Smooth muscle cell (in vitro differentiated cells): ENCODE measurements around the gene PRKAB2. TPM values are rescaled to one million over a fixed set of nuclear protein-coding genes. Genes with fewer than 3 reads are reported as not detected.
"Not testable (repeated sequence)": the region's sequence is repeated elsewhere in the genome, so short reads cannot be mapped to it uniquely, and the experiment has no call there.

Source experiments
- DNase-seq: peaks from one replicate; lab custom pipeline; 2025; ENCODE audit not compliant: unreplicated experiment; lab: John Stamatoyannopoulos, UW
- H2AFZ ChIP-seq: fragments of 200-600 bp; sonication (generic); 2 replicates; pipeline ENCODE4 v1.6.0; 2016; ENCODE audit warnings: antibody characterized with exemption, low read depth, mild to moderate bottlenecking
- H3F3A ChIP-seq: fragments of 200-600 bp; sonication (generic); 2 replicates; pipeline ENCODE4 v1.6.0; 2017; ENCODE audit warnings: antibody characterized with exemption, low read depth
- H3K27ac ChIP-seq: fragments of 200-600 bp; sonication (generic); 2 replicates; pipeline ENCODE4 v1.5.1; 2016; ENCODE audit warnings: low read depth, mild to moderate bottlenecking
- H3K27me3 ChIP-seq: fragments of 200-600 bp; sonication (generic); 2 replicates; pipeline ENCODE4 v1.6.1; 2016; ENCODE audit warnings: low read depth, mild to moderate bottlenecking
- H3K36me3 ChIP-seq: fragments of 200-600 bp; sonication (generic); 2 replicates; pipeline ENCODE4 v1.5.1; 2016; ENCODE audit warnings: low read depth
- H3K4me1 ChIP-seq: fragments of 200-600 bp; sonication (generic); 2 replicates; pipeline ENCODE4 v1.5.1; 2016; ENCODE audit warnings: low read depth
- H3K4me2 ChIP-seq: fragments of 200-600 bp; sonication (generic); 2 replicates; pipeline ENCODE4 v1.6.0; 2016; ENCODE audit warnings: mild to moderate bottlenecking
- H3K4me3 ChIP-seq: fragments of 200-600 bp; sonication (generic); 2 replicates; pipeline ENCODE4 v1.5.1; 2016; ENCODE audit warnings: mild to moderate bottlenecking
- H3K79me2 ChIP-seq: fragments of 200-600 bp; sonication (generic); 2 replicates; pipeline ENCODE4 v1.6.0; 2016; ENCODE audit warnings: low read depth, mild to moderate bottlenecking
- H3K9ac ChIP-seq: fragments of 200-600 bp; sonication (generic); 2 replicates; pipeline ENCODE4 v1.6.0; 2016; ENCODE audit warnings: low read depth
- H3K9me3 ChIP-seq: fragments of 200-600 bp; sonication (generic); replicated peaks from 2 replicates; pipeline ENCODE4 v1.5.1; 2016; ENCODE audit warnings: low read depth
- H4K20me1 ChIP-seq: fragments of 200-600 bp; sonication (generic); 2 replicates; pipeline ENCODE4 v1.6.0; 2016; ENCODE audit warnings: low read depth
- WGBS: methylation state at CpG from one replicate; pipeline ENCODE4 v1.1.7; 2016; ENCODE audit warnings: low lambda C conversion rate; 5-methylcytosine and 5-hydroxymethylcytosine counted together
- polyA plus RNA-seq: library from polyadenylated mRNA; unstranded; fragments of >200 nt; fragmentation: Nextera tagmentation; extraction: Ambion mirVana; gene quantifications from 2 replicates; pipeline ENCODE4 v1.2.1, GENCODE V29; 2016
- total RNA-seq: library from RNA; depleted of rRNA; stranded (reverse); fragments of >200 nt; gene quantifications from 2 replicates; pipeline ENCODE4 v1.2.3, GENCODE V29; 2014
- TF ChIP-seq, protein P1 (sequence below): fragments of 200-600 bp; sonication (generic); IDR thresholded peaks from 2 replicates; pipeline ENCODE4 v1.5.1; 2017; ENCODE audit warnings: borderline replicate concordance, mild to moderate bottlenecking, antibody characterized with exemption; ENCODE audit not compliant: insufficient read depth, poor library complexity, severe bottlenecking

PRKAB2 gene
- total and polyA plus RNA-seq, 2 experiments from 2014 or later: 22.9 to 50.8 TPM

DNA sequence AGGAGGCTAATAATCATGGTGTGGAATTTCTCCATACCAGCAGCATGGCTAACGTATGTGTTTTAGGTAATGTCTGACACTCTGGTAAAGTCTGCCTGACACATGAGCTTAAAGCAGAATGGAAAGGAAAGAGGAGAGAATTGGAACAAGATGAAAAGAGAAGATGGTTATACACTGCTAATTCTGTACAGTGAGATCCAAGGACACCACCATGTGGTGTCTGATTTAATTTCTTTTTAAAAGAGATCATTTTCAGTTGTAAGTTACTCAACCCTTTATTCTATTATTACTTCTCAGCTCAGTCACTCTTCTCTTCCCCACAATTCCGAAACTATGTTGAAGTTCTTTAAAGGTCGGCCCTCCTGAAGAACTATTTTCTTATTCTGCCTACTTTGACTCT, 15.6 kb downstream of the PRKAB2 start:
- Histone ChIP-seq H3K79me2 (no peaks in the 10 kb centered on the region), H4K20me1 (peaks cover 4% of the 10 kb centered on the region), H2AFZ (no peak overlapping the region), H3K9ac (no peak overlapping the region), H3K4me1 (no peaks in the 10 kb centered on the region), H3K4me3 (no peak overlapping the region), H3K36me3 (peaks cover 36% of the 10 kb centered on the region), H3F3A (no peaks in the 10 kb centered on the region), H3K27me3 (no peaks in the 10 kb centered on the region), H3K9me3 (no peaks in the 10 kb centered on the region), H3K27ac (no peak overlapping the region), H3K4me2 (no peak overlapping the region)
- DNase-seq: no peak
- WGBS: 99% methylated on average over 3 of the region's 3 CpGs
- TF ChIP-seq, protein P1, sequence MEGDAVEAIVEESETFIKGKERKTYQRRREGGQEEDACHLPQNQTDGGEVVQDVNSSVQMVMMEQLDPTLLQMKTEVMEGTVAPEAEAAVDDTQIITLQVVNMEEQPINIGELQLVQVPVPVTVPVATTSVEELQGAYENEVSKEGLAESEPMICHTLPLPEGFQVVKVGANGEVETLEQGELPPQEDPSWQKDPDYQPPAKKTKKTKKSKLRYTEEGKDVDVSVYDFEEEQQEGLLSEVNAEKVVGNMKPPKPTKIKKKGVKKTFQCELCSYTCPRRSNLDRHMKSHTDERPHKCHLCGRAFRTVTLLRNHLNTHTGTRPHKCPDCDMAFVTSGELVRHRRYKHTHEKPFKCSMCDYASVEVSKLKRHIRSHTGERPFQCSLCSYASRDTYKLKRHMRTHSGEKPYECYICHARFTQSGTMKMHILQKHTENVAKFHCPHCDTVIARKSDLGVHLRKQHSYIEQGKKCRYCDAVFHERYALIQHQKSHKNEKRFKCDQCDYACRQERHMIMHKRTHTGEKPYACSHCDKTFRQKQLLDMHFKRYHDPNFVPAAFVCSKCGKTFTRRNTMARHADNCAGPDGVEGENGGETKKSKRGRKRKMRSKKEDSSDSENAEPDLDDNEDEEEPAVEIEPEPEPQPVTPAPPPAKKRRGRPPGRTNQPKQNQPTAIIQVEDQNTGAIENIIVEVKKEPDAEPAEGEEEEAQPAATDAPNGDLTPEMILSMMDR: no peak

DNA sequence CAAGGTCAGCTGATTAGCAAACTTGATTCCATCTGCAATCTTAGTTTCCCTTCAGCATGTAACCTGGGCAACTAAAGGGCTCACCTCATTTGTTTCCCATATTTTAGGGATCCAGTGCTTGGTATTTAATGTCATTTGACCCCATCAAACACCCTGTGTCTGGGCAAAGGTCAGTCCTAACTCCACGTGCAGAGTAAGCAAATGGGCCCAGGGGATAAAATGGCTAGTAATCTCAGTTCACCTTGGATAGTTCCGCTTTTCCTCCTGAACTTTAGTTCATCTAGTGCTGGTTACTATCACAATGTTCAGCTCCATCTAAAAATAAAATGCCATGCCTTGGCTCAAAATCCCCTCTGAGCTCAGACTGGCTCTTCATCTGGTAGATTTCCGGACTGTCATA, 19.5 kb downstream of the PRKAB2 start:
- no peak overlapping the region for H2AFZ ChIP-seq
- TF ChIP-seq, protein P1: no peak
- no peaks in the 10 kb centered on the region for H3K79me2 ChIP-seq
- no peak for DNase-seq
- H3F3A ChIP-seq: no peaks in the 10 kb centered on the region
- H3K4me3 ChIP-seq: no peak overlapping the region
- no peak overlapping the region for H3K9ac ChIP-seq
- peaks cover 4% of the 10 kb centered on the region for H4K20me1 ChIP-seq
- no peaks in the 10 kb centered on the region for H3K27me3 ChIP-seq
- 88% methylated on average over 3 of the region's 3 CpGs for WGBS
- H3K9me3 ChIP-seq: no peaks in the 10 kb centered on the region
- H3K4me2 ChIP-seq: no peak overlapping the region
- peaks cover 16% of the 10 kb centered on the region for H3K36me3 ChIP-seq
- H3K4me1 ChIP-seq: no peaks in the 10 kb centered on the region
- no peak overlapping the region for H3K27ac ChIP-seq

DNA sequence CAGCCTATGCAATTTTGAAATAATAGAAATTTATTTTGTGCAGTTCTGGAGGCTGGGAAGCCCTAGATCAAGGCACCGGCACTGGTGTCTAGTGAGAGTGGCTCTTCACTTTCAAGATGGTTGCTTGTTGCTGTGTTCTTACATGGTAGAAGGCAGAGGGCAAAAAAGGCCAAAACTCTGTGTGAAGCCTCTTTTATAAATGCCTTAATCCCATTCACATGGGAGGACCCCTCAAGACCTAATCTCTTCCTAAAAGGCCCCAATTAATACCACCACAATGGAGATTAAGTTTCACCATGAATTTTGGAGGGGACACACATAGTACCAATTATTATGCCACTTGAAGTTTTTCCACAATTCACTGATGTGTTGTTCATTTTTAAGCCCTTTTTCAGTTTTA, 21.0 kb downstream of the PRKAB2 start:
- Histone ChIP-seq H4K20me1 (no peaks in the 10 kb centered on the region), H3K4me2 (no peak overlapping the region), H3K9me3 (no peaks in the 10 kb centered on the region), H3K4me3 (no peak overlapping the region), H3K4me1 (no peaks in the 10 kb centered on the region), H3F3A (no peaks in the 10 kb centered on the region), H3K9ac (no peak overlapping the region), H3K79me2 (no peaks in the 10 kb centered on the region), H2AFZ (no peak overlapping the region), H3K36me3 (peaks cover 6% of the 10 kb centered on the region), H3K27me3 (no peaks in the 10 kb centered on the region), H3K27ac (no peak overlapping the region)
- TF ChIP-seq, protein P1: no peak
- 100% methylated on average over 1 of the region's 1 CpG for WGBS
- DNase-seq: no peak

DNA sequence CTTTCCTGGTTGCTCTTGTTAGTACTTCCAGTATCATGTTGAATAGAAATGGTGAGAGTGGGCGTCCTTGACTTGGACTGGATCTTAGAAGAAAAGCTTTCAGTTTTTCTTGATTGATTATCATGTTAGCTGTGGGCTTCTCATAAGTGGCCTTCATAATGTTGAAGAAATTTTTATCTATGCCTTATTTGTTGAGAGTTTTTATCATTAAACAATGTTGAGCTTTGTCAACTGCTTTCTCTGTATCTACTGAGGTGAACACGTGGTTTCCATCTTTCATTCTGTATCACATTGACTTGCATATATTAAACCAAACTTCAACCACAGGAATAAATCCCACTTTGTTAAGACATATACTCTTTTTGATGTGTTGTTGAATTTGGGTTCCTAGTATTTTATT, 29.4 kb downstream of the PRKAB2 start:
- DNase-seq: no peak
- Histone ChIP-seq H3K36me3 (no peaks in the 10 kb centered on the region), H3K4me3 (no peak overlapping the region), H3K27ac (no peak overlapping the region), H3F3A (no peaks in the 10 kb centered on the region), H3K4me2 (no peak overlapping the region), H3K9me3 (no peaks in the 10 kb centered on the region), H3K27me3 (no peaks in the 10 kb centered on the region), H2AFZ (no peak overlapping the region), H3K9ac (no peak overlapping the region), H3K4me1 (no peaks in the 10 kb centered on the region), H3K79me2 (no peaks in the 10 kb centered on the region), H4K20me1 (no peaks in the 10 kb centered on the region)
- TF ChIP-seq, protein P1: no peak
- 95% methylated on average over 2 of the region's 2 CpGs for WGBS

DNA sequence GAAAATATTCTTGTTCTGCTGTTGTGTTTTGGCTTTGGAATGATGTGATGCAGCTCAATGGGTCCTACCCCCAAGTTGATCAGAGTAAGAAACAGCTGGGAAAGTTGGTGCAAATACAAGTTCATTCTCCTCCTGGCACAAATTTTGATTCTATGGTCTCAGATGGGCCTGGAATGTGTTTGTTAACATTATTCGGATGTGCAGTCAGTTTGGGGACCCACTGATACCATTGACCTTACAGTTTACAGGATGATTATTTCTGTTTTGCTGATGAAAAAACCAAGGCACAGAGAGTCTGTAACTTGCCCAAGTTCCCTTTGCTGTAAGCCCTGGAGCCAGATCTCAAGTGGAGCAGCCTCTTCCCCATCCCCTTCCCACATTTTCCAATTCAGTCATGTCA, 41.5 kb downstream of the PRKAB2 start:
- not testable (repeated sequence) for H2AFZ ChIP-seq, H3F3A ChIP-seq, DNase-seq, H4K20me1 ChIP-seq, H3K27ac ChIP-seq, H3K4me1 ChIP-seq, H3K4me2 ChIP-seq, H3K27me3 ChIP-seq, H3K79me2 ChIP-seq, H3K9me3 ChIP-seq, H3K9ac ChIP-seq, H3K36me3 ChIP-seq, H3K4me3 ChIP-seq
- WGBS: 97% methylated on average over 1 of the region's 1 CpG
